GM06990 (cell line): Measurements from ENCODE around the gene NIT1.
A peak's percentile ranks its signal among the peaks of the same experiment; 100 is the strongest.

Source experiments
- DNase-seq: peaks from one replicate; pipeline ENCODE4 v3.0.0-alpha.2; 2011; ENCODE audit not compliant: insufficient read length; ENCODE audit errors: extremely low read depth
- H3K27me3 ChIP-seq: replicated peaks from 2 replicates; pipeline ENCODE4 v1.6.0; 2011; ENCODE audit warnings: low read length; ENCODE audit not compliant: control insufficient read depth, insufficient read depth
- H3K36me3 ChIP-seq: 2 replicates; pipeline ENCODE4 v1.5.1; 2011; ENCODE audit warnings: low read length; ENCODE audit not compliant: control insufficient read depth, insufficient read depth
- H3K4me3 ChIP-seq: replicated peaks from 2 replicates; pipeline ENCODE4 v1.5.1; 2011; ENCODE audit warnings: low read depth, mild to moderate bottlenecking, control low read depth, low read length
- TF ChIP-seq, protein P1 (sequence below): IDR thresholded peaks from 2 replicates; pipeline ENCODE4 v1.5.1; 2011; ENCODE audit warnings: low read length, control low read depth, mild to moderate bottlenecking, inconsistent platforms; ENCODE audit not compliant: insufficient read depth, poor library complexity, severe bottlenecking

NIT1 gene

DNA sequence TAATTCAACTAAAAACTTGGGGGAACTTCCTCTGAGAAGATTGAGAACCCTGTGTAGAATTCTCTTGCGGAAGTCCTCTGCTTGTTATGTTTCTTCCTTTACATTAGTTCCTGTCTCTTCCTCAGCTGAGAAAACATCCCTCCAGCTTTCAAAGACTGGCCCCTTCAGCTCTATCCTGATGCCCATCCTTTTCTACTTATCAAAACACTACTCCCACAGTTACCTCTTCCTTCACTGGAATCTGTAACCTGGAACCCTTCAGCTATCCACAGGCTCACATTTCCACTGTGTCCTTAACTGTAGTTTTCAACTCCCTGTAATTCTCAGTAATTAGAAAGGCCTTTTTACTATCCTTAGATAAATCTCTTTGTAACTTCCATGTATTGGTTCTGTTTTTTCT, 20.5 kb downstream of the NIT1 start:
- Histone ChIP-seq H3K36me3 (no peaks in the 10 kb centered on the region; the same call in 1 of the 2 replicates), H3K4me3 (no peak overlapping the region), H3K27me3 (no peaks in the 10 kb centered on the region)
- DNase-seq = no peak
- TF ChIP-seq, protein P1, sequence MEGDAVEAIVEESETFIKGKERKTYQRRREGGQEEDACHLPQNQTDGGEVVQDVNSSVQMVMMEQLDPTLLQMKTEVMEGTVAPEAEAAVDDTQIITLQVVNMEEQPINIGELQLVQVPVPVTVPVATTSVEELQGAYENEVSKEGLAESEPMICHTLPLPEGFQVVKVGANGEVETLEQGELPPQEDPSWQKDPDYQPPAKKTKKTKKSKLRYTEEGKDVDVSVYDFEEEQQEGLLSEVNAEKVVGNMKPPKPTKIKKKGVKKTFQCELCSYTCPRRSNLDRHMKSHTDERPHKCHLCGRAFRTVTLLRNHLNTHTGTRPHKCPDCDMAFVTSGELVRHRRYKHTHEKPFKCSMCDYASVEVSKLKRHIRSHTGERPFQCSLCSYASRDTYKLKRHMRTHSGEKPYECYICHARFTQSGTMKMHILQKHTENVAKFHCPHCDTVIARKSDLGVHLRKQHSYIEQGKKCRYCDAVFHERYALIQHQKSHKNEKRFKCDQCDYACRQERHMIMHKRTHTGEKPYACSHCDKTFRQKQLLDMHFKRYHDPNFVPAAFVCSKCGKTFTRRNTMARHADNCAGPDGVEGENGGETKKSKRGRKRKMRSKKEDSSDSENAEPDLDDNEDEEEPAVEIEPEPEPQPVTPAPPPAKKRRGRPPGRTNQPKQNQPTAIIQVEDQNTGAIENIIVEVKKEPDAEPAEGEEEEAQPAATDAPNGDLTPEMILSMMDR = no peak

DNA sequence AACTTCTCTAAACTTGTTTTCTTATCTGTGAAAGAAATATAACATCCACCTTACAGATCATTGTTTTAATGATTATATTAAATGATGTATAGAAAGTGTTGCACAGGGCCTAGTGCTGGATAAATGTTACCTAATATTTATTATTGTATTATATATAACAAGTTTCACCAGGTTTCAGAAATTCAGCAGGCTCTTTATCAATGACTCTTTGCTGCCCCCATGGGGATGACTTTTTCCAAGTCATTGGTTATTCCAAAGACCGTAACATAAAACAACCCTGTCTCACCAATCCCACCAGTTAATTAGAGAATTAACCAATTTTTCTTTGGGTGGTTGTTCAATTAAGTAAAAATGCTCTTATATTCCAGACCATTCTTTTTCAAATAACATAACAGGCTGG, 21.9 kb downstream of the NIT1 start:
- TF ChIP-seq, protein P1 = peak; percentile 48
- no peaks in the 10 kb centered on the region for H3K27me3 ChIP-seq
- no peaks in the 10 kb centered on the region; the same call in 1 of the 2 replicates for H3K36me3 ChIP-seq
- H3K4me3 ChIP-seq = no peak overlapping the region
- no peak for DNase-seq

GRCh38 chr1:161140755-161141400, 23.0 kb downstream of the NIT1 start:
- Histone ChIP-seq H3K4me3 (no peak overlapping the region), H3K27me3 (no peaks in the 10 kb centered on the region), H3K36me3 (no peaks in the 10 kb centered on the region; the same call in 1 of the 2 replicates)
- DNase-seq = no peak
- TF ChIP-seq, protein P1 = no peak

DNA sequence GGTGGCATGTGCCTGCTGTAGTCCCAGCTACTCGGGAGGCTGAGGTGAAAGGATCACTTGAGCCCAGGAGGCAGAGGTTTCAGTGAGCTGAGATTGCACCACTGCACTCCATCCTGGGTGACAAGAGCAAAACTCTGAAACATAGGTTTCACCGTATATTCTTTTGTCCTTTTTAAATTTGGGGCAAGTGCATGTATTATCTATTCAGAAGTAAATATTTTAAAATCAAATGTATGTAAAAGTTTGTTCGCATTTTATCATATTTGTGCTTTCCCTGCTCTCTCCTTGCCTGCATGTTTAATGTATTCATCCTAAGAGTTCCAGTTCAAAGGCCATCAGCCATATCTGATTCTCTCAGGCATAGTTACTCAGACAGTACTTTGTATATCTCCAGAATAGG, 27.9 kb downstream of the NIT1 start:
- H3K27me3 ChIP-seq = no peaks in the 10 kb centered on the region
- no peak for DNase-seq
- TF ChIP-seq, protein P1 = no peak
- no peaks in the 10 kb centered on the region for H3K36me3 ChIP-seq
- H3K4me3 ChIP-seq = no peak overlapping the region

GRCh38 chr1:161153176-161153575, 35.3 kb downstream of the NIT1 start:
- H3K4me3 ChIP-seq = peak overlapping the region; percentile 72
- TF ChIP-seq, protein P1 = no peak
- H3K27me3 ChIP-seq = no peaks in the 10 kb centered on the region
- no peak for DNase-seq
- H3K36me3 ChIP-seq = no peaks in the 10 kb centered on the region; the same call in 1 of the 2 replicates
